NCI-H2227 (cell line): ENCODE data around the gene GALNT13.

Experiments used
- DNase-seq: peaks from one replicate; lab custom pipeline; 2025; ENCODE audit not compliant: unreplicated experiment; lab: John Stamatoyannopoulos, UW

The GALNT13 gene

GRCh38 chr2:154394600-154394999 is 522.9 kb downstream of the GALNT13 start:
- DNase-seq = no peak

- no peak for DNase-seq
These were observed 529.0 kb downstream of the GALNT13 start for GRCh38 chr2:154400563-154401290.

- peak; percentile 79 for DNase-seq
These were observed 530.5 kb downstream of the GALNT13 start for GRCh38 chr2:154402213-154402612.

DNA sequence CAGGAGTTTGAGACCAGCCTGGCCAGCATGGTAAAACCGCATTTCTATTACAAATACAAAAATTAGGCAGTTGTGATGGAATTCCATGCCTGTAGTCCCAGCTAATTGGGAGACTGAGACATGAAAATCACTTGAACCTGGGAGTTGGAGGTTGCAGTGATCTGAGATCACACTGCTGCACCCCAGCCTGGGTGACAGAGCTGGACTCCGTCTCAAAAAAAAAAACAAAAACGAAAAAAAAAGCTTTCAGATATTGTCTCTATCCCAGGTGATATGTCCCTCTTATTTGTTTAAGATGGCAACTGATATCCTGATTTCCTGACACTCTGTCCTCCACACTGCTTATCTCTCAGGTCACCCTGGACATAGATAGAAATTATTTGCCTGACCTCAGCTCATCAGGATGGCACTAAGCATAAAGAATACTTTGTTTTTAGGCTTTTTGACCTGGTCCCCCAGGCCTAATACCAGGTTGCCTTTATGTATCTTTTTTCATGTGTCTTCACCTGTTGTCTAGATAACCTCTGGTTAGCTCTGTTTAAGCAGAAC is 531.6 kb downstream of the GALNT13 start:
- DNase-seq = no peak

- DNase-seq = no peak
These were observed 537.1 kb downstream of the GALNT13 start for GRCh38 chr2:154408786-154409185.

DNA sequence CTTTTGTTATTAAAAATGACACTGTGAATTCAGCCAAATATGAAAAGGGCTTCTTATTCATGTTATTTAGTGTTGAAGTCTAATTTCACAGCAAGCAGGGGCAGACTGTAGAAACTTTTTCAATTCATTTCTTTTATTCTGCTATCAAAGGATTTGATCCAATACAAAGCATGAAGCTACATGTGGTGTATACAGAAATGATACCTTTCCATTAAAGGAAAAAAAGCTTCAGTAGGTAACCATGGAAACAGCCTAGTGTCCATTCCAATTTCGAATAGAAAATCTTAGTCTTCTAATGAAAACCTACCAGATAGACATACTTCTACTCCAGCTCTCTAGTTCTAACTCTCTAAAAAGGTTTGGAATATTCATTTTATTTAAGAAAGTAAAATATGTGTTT is 550.5 kb downstream of the GALNT13 start:
- DNase-seq = no peak

DNA sequence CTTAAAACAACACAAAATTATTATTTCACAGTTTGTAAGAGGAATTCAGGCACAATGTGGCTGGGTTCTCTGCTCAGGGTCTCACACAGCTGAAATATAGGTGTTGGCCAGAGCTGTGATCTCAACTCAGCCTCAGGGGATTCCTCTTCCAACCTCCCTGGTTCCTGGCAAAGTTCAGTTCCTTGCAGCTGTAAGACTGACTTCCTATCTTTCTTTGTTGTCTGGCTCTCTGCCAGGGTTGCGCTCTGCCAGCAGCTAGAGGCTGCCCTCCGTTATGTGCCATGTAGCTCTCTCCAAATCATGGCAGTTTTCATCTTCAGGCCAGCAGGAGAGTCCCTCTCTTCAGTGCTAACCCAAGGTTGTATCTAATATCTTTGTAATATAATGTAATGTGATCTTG is 554.3 kb downstream of the GALNT13 start:
- peak; percentile 26 for DNase-seq

GRCh38 chr2:154427453-154427852 is 555.7 kb downstream of the GALNT13 start:
- DNase-seq = no peak

DNA sequence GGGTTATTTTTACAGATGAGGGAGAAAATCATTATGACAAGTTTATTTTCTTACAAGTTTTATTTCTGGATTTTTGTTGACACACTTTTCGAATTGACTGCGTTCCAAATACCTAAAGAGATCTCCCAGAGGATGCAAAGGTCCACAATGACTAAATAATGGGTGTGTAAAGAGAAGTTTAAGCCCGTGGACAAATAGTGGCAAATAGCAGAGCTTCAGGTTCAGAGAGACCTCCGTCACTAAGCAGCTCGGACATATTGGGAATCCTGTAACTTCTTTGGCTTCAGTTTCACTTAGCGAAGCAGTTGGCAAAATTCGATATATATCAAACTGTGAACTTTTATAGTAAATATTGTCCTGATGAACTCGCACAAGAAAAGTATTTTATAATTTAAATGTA is 556.3 kb downstream of the GALNT13 start:
- DNase-seq = no peak

- no peak for DNase-seq
These were observed 561.3 kb downstream of the GALNT13 start for GRCh38 chr2:154433010-154433409.

- no peak for DNase-seq
These were observed 565.4 kb downstream of the GALNT13 start for GRCh38 chr2:154437104-154437503.

- peak; percentile 40 for DNase-seq
These were observed 567.4 kb downstream of the GALNT13 start for GRCh38 chr2:154439156-154439555.

DNA sequence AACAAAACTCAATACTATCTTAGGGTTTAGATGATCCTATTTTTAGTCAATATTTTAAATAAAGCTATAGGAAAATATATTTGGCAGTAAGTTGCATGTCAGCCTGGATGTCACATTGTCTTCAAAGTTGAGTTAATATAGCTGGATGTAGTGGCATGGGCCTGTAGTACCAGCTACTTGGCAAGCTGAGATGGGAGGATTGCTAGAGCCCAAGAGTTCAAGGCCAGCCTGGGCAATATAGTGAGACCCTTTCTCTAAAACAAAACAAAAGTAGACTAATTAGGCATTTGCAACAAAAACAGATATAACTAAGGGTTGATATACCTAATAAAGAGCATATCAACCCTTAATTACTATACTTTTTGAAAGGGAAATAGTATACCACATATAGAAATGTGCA is 572.2 kb downstream of the GALNT13 start:
- no peak for DNase-seq

DNA sequence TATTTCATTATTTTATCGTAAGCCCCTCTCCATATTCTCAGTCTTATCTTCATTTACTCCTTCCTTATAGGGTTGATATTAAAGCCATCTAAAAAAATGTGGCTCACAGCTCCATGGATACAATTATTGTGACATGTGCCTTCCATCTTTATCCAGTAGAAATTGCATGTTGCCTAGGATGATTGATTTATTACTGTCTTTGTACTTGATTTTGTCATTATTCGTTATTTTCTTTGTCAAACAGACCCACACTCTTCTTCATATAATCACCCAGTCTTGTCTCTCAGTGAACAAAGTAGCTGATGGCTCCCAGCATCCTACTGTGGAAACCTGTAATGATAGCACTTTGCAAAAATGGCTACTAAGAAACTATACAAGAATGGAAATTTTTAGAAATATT is 574.6 kb downstream of the GALNT13 start:
- DNase-seq = peak; percentile 82

GRCh38 chr2:154447727-154448418 is 576.2 kb downstream of the GALNT13 start:
- DNase-seq = no peak

DNA sequence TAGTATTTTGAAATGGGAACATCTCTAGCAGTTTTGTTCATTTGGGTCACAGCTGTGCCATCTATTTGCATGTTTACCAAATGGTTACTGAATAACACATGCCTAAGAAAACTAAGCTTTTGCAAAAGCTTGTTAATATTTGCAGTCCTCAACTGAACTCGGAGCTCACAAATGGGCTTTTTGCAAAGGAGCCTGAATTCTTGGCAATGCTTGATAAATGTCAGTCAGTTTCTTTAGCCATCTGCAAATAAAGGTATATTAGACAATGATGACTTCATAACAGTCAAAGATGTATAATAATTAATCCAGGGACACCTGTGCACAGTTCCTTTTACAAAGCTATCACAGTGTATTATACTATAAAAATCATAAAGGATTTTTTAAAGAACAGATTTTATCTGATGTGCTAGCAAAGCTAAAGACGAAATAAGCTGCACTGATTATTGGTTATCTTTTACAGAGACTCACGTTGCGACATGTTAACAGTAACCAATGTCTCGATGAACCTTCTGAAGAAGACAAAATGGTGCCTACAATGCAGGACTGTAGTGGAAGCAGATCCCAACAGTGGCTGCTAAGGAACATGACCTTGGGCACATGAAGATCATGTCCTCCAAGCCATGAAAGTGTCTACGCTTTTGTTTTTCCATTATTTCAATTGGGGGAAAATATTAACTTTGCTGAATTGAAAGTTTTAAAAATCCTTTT is 578.4 kb downstream of the GALNT13 start:
- DNase-seq = peak; percentile 39

GRCh38 chr2:154452471-154452870 is 580.7 kb downstream of the GALNT13 start:
- no peak for DNase-seq

GRCh38 chr2:154452906-154453493 is 581.3 kb downstream of the GALNT13 start:
- DNase-seq = peak; percentile 52

- no peak for DNase-seq
These were observed 583.4 kb downstream of the GALNT13 start for GRCh38 chr2:154455166-154455565.

GRCh38 chr2:154455866-154456265 is 584.1 kb downstream of the GALNT13 start:
- DNase-seq = no peak

DNA sequence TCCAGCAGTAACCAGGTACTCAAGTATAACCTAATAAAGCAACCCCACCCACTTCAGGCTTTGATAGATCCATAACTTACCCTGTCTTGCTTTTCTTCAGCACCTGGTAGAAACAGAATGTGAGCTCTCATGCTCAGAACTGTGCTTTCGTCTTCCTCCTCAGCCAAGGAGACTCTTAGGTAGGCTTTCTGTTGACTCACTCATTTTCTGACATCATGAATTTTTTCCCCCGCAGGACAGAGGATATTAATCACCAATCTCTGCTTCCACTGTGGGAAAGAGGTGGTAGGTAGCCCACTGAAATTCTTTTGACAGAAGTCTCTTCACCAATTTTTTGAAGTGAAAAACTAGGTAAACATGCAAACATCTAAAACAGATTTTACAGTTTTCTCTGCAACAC is 585.6 kb downstream of the GALNT13 start:
- no peak for DNase-seq
